Measurements from ENCODE around the gene PPP2R5C.

DNA sequence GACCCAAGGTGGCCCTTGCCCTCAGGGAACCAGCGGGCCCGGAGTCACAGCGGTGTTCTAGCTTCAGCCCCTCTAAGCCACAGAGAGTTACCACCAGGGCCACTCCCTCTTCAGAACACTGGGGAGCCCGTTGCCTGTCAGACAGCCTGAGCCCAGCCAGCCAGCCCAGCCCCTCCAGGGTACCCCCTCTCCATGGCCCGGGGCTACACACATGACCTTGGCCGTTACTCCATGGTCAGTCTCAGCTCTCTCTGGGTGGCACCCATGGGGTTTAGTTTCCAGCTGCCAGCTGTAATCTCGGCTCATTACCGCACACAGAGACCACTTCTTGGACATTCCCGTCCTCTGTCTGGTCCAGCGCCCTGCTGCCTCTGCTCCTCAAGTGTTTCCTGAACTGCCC lies 35.0 kb downstream of the PPP2R5C start:
- TF ChIP-seq, protein P1, sequence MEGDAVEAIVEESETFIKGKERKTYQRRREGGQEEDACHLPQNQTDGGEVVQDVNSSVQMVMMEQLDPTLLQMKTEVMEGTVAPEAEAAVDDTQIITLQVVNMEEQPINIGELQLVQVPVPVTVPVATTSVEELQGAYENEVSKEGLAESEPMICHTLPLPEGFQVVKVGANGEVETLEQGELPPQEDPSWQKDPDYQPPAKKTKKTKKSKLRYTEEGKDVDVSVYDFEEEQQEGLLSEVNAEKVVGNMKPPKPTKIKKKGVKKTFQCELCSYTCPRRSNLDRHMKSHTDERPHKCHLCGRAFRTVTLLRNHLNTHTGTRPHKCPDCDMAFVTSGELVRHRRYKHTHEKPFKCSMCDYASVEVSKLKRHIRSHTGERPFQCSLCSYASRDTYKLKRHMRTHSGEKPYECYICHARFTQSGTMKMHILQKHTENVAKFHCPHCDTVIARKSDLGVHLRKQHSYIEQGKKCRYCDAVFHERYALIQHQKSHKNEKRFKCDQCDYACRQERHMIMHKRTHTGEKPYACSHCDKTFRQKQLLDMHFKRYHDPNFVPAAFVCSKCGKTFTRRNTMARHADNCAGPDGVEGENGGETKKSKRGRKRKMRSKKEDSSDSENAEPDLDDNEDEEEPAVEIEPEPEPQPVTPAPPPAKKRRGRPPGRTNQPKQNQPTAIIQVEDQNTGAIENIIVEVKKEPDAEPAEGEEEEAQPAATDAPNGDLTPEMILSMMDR (IDR thresholded peaks at IDR 0.05), result no peak
- no peak for TF ChIP-seq ZNF121 (CRISPR knock-in tag; IDR thresholded peaks at IDR 0.05)
- TF ChIP-seq NFE2L1 (CRISPR knock-in tag; IDR thresholded peaks at IDR 0.05), result no peak
- TF ChIP-seq ZBTB21 (CRISPR knock-in tag; IDR thresholded peaks at IDR 0.05; ENCODE audit: borderline replicate concordance), result no peak

Measured in WTC11 (cell line).